Spinal cord (tissue), 10 donors: ENCODE measurements around the gene BAHD1. TPM values are rescaled to one million over a fixed set of nuclear protein-coding genes. Genes with fewer than 3 reads are reported as not detected.
"Not testable (repeated sequence)": the region's sequence is repeated elsewhere in the genome, so short reads cannot be mapped to it uniquely, and the experiment has no call there.

ENCODE experiments used
- DNase-seq, 6 donors: peaks; one replicate each; pipeline versions ENCODE4 v3.0.0 to v3.0.0-alpha.2; 2013 to 2015; ENCODE audit warnings: low spot score in 6 of 6, low read depth in 4 of 6
- H3K27ac ChIP-seq: one replicate; pipeline ENCODE4 v1.5.1; 2013; ENCODE audit warnings: low read depth, low read length, control low read depth
- H3K27me3 ChIP-seq: one replicate; pipeline ENCODE4 v1.6.1; 2013; ENCODE audit warnings: low read length; ENCODE audit not compliant: control insufficient read depth, insufficient read depth
- H3K36me3 ChIP-seq: one replicate; pipeline ENCODE4 v1.6.1; 2013; ENCODE audit warnings: low read length; ENCODE audit not compliant: control insufficient read depth, insufficient read depth
- H3K4me1 ChIP-seq: one replicate; pipeline ENCODE4 v1.6.1; 2013; ENCODE audit warnings: low read length; ENCODE audit not compliant: control insufficient read depth, insufficient read depth
- H3K4me3 ChIP-seq: one replicate; pipeline ENCODE4 v1.5.1; 2013; ENCODE audit warnings: low read depth, low read length, control low read depth
- H3K9me3 ChIP-seq: one replicate; pipeline ENCODE4 v1.6.1; 2013; ENCODE audit warnings: low read length; ENCODE audit not compliant: control insufficient read depth, insufficient read depth
- WGBS: methylation state at CpG from one replicate; pipeline ENCODE4 v1.1.5; 2013; ENCODE audit warnings: missing lambda C conversion rate; ENCODE audit not compliant: insufficient coverage; 5-methylcytosine and 5-hydroxymethylcytosine counted together
- polyA plus RNA-seq, 2 donors: library from polyadenylated mRNA; unstranded; fragments of 120-200 nt; gene quantifications; one replicate each; pipeline ENCODE4 v1.2.1, GENCODE V29; 2013; ENCODE audit not compliant: insufficient read length in 2 of 2
- total RNA-seq, 2 donors: library from RNA; depleted of rRNA in 1 of 2; stranded (reverse); fragments of 120-200 nt in 1 of 2; fragments of >200 nt in 1 of 2; gene quantifications; one replicate each; pipeline versions ENCODE4 v1.2.3 to v1.2.4, GENCODE V29; 2013 to 2014
- donor health status: healthy.

Gene BAHD1
- total and polyA plus RNA-seq, 4 donors: 6.2 to 25.3 (median 18.7) TPM

DNA sequence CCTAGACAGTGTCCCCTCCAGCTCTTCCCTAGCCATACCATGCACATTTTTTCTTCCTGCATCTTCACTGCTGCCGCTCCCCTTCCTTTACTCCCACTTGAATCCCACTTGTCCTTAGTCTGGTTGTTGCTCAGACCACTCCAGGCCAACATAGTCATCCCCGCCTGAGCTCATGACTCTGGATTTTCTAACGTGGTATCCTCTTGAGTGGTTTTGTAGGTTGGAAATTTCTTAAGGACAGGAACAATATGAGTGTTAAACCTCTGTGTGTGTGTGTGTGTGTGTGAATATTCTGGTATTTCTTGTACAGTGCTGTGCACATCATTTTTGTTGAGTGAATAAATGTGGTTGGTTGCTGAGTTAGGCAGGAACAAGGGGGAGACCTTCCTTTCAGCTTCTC is 3.1 kb downstream of the BAHD1 start:
- peaks cover 39% of the 10 kb centered on the region for H3K4me1 ChIP-seq
- H3K27ac ChIP-seq: no peak overlapping the region
- H3K27me3 ChIP-seq: peaks cover 15% of the 10 kb centered on the region
- H3K4me3 ChIP-seq: no peak overlapping the region
- 74% methylated on average over 2 of the region's 3 CpGs for WGBS
- no peaks in the 10 kb centered on the region for H3K36me3 ChIP-seq
- no peak for DNase-seq
- no peaks in the 10 kb centered on the region for H3K9me3 ChIP-seq

DNA sequence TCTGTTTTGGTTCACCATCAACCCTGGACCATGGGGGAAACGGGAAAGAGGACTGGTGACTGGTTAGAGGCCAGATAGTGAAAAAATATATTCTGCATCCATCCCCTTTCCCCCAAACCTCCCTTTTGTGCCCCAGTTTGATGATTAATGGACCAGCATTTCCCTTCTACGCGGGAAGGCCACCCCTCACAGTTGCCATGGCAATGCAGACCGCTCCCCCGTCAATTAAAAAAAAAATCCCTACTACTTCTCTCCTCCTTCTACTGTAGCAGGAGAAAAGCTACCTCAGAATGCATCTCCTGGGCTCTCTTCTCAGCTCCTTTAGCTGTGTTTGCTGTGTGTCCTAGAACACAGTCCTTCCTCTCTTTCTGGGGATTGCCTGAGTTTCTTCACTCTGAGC is 4.0 kb downstream of the BAHD1 start:
- Histone ChIP-seq H3K27me3 (peaks cover 6% of the 10 kb centered on the region), H3K4me1 (peaks cover 30% of the 10 kb centered on the region), H3K9me3 (no peaks in the 10 kb centered on the region), H3K27ac (no peak overlapping the region), H3K4me3 (no peak overlapping the region), H3K36me3 (no peaks in the 10 kb centered on the region)
- DNase-seq: peak in 1 of 6 donors; percentile 31
- 6% methylated on average over 4 of the region's 5 CpGs for WGBS

DNA sequence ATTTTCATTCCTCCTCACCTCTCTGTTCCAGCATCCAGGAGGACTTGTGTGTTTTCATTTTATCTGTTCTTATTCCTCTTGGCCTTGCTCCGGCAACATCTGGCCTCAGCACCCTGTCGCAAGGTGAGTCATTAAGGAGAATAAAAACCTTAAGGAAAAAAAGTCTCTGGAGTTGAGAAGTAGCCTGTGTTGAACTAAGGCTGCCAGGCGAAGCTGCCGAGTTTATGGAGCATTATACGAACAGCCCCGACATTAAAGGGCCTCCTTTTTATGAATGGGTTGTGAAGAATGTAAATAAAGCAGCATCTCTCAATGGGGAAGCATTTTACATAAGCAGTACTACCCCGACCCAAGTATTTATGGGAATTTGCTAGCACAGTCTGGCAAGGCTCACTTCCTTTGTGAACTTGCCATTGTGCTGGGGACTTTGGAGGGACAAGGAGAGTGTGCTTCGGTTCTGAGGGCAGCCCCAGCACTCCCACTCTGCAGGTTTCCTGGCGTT is 4.7 kb downstream of the BAHD1 start:
- 32% methylated on average over 7 of the region's 9 CpGs for WGBS
- H3K27me3 ChIP-seq: no peaks in the 10 kb centered on the region
- no peak overlapping the region for H3K4me3 ChIP-seq
- H3K27ac ChIP-seq: no peak overlapping the region
- peaks cover 23% of the 10 kb centered on the region for H3K4me1 ChIP-seq
- H3K36me3 ChIP-seq: no peaks in the 10 kb centered on the region
- H3K9me3 ChIP-seq: no peaks in the 10 kb centered on the region
- DNase-seq: peak in 1 of 6 donors; percentile 17

- H3K4me3 ChIP-seq: no peak overlapping the region
- H3K27me3 ChIP-seq: no peaks in the 10 kb centered on the region
- 61% methylated on average over 3 of the region's 3 CpGs for WGBS
- H3K9me3 ChIP-seq: no peaks in the 10 kb centered on the region
- H3K27ac ChIP-seq: no peak overlapping the region
- H3K4me1 ChIP-seq: peaks cover 23% of the 10 kb centered on the region
- H3K36me3 ChIP-seq: no peaks in the 10 kb centered on the region
- no peak for DNase-seq
These were observed 5.4 kb downstream of the BAHD1 start for GRCh38 chr15:40446144-40446543.

DNA sequence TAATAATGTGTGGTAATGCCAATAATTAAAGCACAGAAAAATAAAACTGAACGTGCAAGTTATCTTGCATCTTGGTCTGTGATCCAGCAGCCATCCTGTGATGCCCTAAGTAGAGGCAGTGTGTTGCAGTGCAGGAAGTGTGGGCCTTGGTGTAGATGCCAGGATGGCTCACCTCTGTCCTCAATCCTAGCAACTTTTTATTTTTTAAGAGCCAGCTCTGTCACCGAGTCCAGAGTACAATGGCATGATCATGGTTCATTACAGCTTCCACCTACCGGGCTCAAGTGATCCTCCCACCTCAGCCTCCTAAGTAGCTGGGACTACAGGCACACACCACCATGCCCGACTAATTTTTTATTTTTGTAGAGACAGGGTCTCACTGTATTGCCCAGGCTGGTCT is 7.6 kb downstream of the BAHD1 start:
- Histone ChIP-seq H3K9me3 (no peaks in the 10 kb centered on the region), H3K4me1 (peaks cover 12% of the 10 kb centered on the region), H3K27ac (no peak overlapping the region), H3K4me3 (no peak overlapping the region), H3K27me3 (no peaks in the 10 kb centered on the region), H3K36me3 (no peaks in the 10 kb centered on the region)
- no peak for DNase-seq
- 90% methylated on average over 3 of the region's 4 CpGs for WGBS

GRCh38 chr15:40449275-40449674 is 8.5 kb downstream of the BAHD1 start:
- Histone ChIP-seq H3K27ac (no peak overlapping the region), H3K4me3 (no peak overlapping the region), H3K36me3 (no peaks in the 10 kb centered on the region), H3K27me3 (no peaks in the 10 kb centered on the region), H3K9me3 (no peaks in the 10 kb centered on the region), H3K4me1 (peaks cover 11% of the 10 kb centered on the region)
- no peak for DNase-seq

GRCh38 chr15:40450047-40450446 is 9.3 kb downstream of the BAHD1 start:
- DNase-seq: no peak
- no peaks in the 10 kb centered on the region for H3K9me3 ChIP-seq
- no peak overlapping the region for H3K27ac ChIP-seq
- no peaks in the 10 kb centered on the region for H3K27me3 ChIP-seq
- WGBS: 78% methylated on average over 2 of the region's 2 CpGs
- H3K4me1 ChIP-seq: peaks cover 15% of the 10 kb centered on the region
- no peak overlapping the region for H3K4me3 ChIP-seq
- H3K36me3 ChIP-seq: no peaks in the 10 kb centered on the region

DNA sequence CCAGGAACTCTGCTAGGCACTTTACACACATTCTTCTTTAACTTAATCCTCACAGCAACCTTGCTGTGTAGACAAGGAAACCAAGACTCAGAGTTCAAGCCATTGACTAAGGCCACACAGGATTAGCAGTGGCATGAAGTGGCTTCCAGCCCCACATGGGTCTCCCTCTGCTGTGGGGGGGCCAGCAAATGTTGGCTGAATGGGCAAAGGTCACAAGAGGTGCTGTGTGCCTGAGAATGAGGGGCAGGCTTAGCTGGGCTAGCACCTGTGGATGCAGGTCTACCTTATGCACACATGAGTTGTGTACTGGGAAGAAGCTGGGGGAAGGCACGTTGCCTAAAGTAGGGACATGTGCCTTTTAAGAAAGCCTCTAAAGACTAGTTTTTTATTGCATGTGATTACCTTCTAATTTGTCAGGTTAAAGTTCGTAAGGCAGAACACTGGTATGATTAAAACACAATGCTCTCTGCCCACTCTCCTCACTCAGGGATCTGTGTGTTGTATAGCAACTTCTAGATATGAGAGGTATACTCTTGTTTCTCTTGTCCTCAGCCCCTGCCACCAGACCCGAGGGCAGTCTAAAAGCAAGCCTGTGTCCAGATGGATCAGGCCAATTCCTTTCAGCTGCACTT is 10.9 kb downstream of the BAHD1 start:
- no peak overlapping the region for H3K27ac ChIP-seq
- no peaks in the 10 kb centered on the region for H3K27me3 ChIP-seq
- no peak overlapping the region for H3K4me3 ChIP-seq
- DNase-seq: no peak
- H3K9me3 ChIP-seq: no peaks in the 10 kb centered on the region
- peaks cover 18% of the 10 kb centered on the region for H3K4me1 ChIP-seq
- H3K36me3 ChIP-seq: no peaks in the 10 kb centered on the region
- 78% methylated on average over 1 of the region's 3 CpGs for WGBS

GRCh38 chr15:40452296-40453090 is 11.7 kb downstream of the BAHD1 start:
- 64% methylated on average over 9 of the region's 11 CpGs for WGBS
- Histone ChIP-seq H3K27ac (no peak overlapping the region), H3K36me3 (no peaks in the 10 kb centered on the region), H3K27me3 (no peaks in the 10 kb centered on the region), H3K4me3 (no peak overlapping the region), H3K9me3 (no peaks in the 10 kb centered on the region), H3K4me1 (peaks cover 22% of the 10 kb centered on the region)
- DNase-seq: no peak

DNA sequence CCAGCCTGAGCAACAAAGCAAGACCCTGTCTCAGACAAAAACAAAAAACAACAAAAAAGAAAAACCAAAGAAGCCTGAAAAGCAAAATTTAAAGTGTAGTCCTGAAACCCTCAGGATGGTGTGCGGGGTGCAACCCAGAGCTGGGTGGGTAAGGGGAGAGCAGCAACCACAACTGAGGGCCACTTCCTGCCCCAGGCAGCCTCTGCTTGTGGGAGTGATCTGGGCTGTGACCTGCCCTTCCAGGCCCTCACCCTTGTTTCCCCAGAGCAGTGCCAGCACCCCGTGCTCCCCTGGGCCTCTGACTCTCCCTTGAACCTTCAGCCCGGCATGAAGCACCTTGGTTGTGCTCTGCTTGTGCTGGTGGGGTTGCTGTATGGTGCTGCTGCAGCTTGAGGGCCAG is 13.2 kb downstream of the BAHD1 start:
- not testable (repeated sequence) for DNase-seq, H3K36me3 ChIP-seq, H3K4me3 ChIP-seq, H3K27me3 ChIP-seq, H3K9me3 ChIP-seq, H3K27ac ChIP-seq
- peaks cover 22% of the 10 kb centered on the region for H3K4me1 ChIP-seq
- WGBS: 86% methylated on average over 1 of the region's 3 CpGs
